Hematopoietic multipotent progenitor cell treated with erythropoietin and hydrocortisone succinate and interleukin-3 and kit ligand, for 15 days (in vitro differentiated cells): ENCODE measurements around the gene SPACA6.

Experiments used
- DNase-seq: peaks from one replicate; pipeline ENCODE4 v3.0.0-alpha.2; 2015; ENCODE audit warnings: low spot score

Gene SPACA6

DNA sequence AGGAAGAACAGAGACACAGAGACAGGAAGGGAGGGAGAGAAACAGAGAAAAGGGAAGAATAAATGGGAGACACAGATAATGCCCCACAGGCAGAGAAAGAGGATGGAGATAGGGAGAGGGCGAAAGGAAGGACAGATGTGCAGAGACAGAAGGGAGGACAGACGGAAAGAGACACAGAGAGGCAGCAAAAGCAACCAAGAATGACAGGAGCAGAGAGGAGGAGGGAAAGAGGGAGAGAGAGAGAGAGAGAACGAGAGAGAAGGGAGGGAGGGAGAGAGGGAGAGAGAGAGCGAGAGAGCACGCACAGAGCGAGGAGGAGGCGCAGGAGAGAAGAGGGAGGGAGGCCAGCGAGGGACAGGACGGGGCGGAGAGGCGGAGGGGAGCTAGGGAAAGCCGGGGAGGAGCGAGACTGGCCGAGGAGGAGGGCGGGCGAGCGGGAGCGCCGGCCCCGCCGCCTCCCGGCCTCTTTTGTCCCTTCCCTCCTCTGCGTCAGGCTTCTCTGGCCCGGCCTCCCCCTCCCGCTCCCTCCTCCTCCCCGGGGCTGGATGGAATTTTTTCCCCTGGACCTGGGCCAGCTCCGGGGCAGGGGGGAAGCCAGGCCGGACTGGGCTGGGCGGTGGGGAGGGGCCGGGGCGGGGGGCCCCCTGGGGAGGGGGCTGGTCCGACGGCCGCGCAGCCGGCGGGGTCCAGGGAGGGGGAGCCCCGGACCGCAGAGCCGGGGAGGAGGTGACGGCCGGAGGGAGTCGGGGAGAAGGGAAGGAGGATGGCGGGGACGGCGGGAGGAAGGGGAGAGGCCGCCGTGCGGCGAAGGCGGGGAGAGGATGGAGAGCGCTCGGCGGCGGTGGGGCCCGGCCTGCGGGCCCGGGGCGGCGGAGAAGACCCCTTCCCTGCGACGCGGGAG is 4.2 kb upstream of the SPACA6 start:
- no peak for DNase-seq

DNA sequence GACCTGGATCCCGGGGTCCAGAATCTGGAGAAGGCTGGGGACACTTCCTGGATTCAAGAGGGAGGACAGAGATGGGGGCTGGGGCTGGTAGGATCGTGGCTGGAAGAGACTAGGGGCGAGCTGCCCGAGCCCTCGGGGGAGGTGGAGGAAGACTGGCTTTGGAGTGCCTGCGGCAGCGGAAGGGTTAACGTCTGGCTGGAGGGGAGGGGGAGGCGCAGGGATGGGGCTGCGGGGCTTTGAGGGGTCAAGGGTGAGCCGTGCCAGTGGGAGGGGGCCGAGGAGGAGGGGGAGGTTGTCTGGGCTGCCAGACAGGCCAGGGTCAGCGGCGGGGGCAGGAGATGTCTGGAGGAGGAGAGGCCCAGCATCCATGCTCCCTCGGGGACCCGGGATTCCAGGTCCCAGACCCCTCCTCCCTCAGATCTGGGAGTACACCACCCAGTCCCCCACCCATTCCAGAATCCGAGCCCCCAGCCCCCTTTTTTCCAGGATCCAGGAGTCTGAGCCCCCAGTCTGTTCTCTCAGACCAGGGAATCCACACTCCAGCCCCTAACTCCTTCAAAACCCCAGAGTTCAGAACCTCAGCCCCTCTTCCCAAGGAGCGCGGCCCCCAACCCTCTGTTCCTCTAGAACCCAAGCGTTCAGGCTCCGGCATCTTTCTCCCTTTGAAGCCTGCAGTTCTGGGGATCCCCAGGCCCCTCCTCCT is 3.2 kb upstream of the SPACA6 start:
- DNase-seq: no peak

DNA sequence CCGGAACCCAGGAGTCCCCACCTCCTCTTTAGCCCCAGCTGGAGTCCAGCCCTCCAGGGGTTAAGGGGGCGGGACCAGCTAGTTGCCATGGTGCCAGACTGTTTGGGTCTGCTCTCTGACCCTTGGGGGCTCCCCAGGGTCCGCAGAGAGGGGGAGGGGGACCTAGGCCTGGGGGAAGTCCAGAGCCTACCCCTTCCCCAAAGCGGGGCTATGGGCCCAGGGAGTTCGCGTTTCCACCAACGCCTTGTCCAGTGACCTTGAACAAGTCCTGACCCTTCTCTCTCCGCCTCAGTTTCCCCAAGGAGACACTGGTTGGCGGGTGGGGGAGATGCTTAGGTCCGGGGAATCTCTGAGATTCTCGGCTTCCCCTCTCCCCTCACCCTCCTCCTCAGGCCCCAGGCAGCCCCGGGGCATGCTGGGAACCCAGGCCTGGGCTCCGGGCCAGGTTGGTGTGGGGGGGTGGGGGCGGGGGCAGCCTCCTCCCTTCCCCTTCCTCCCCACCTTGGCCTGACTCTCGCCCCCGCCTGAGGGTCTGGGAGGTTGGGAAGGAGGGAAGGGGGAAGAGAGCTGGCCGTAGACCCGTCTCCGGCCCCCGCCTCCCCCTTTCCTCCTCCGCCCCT is 2.6 kb upstream of the SPACA6 start:
- DNase-seq: no peak

DNA sequence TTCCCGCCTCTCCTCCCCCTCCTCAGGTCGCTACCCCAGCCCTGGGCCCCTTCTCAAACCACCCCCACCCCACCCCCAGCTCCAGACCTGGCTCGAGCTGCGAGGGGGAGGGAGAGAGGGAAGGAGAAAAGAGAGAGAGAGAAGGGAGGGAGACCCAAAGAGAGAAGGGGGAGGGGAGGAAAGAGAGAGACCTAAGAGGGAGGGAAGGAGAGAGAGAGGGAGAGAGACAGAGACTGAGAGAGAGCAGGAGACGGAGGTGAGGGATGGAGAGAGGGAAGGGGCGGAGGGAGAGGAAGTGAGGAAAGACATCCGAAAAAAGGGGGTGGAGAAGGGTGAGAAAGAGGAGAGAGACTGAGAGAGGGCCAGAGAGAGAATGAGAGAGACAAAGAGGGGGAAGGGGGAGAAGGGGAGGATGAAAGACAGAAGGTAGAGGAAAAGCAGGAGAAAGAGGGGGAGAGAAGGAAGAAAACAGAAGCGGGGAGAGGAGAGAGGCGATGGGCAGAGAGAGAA is 2.0 kb upstream of the SPACA6 start:
- no peak for DNase-seq

DNA sequence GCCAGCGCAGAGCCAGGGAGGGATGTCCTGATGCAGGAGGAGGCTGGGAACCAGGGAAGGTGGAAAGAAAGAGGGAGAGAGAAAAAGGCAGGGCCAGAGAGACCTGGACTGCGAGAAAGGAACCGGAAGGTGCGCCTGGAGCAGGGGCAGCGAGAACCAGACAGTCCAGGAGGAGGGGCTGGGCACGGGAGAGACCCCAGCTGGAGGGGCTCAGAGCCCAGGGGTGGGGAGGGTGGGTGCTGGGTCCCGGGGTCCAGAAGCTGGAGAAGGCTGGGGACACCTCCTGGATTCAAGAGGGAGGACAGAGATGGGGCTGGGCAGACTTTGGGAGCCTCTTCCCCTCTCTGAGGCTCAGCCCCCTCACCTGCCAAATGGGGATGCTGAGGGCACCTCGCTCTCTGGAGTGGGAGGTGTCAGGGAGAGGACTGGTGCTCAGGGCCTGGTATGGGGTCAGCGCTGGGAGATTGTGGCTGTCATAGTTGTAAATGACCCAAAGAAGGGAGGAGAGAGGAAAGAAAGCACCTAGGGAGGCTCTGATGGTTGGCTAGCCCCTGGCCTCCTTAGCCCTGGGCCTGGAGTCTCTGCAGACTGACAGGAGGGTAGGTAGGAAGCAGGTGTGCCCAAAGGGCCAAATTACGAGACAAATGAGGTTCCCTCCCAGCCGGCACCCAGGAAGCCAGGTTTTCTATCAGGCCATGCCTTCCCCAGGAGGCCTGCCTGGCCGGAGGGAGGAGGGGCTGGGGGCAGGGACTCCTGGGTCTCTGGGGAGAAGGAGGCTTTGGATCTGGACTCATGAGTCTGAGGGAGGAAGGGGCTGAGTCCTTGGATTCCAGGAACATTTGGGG is 1.3 kb upstream of the SPACA6 start:
- no peak for DNase-seq

DNA sequence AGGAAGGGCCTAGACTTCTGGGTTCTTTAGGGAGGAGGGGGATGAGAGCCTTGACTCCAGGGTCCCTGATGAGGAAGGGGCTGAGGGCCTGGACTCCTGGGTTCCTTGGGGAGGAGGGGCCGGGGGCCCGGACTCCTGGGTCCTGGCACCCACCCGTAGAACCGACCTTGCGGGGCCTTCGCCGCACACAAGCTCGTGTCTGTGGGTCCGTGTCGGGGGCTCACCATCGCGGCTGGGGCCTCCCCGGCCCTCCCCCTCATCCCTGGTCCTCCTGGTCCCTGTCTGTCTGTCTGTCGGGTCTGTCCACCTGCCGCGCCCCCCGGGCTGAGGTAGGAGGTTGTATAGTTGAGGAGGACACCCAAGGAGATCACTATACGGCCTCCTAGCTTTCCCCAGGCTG is 662 bp upstream of the SPACA6 start:
- DNase-seq: no peak

DNA sequence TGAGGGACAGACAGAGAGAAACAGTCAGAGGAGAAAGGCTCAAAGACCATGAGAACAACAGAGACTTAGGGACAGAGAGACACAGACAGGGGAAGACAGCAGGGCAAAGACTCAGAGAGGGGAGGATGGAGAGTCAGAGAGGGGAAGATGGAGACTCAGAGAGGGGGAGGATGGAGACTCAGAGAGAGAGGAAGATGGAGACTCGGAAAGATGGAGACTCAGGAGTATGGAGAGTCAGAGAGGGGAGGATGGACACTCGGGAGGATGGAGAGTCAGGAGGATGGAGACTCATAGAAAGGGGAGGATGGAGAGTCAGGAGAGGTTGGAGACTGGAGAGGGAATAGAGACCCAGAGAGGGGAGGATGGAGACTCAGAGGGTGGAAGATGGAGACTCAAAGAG is 689 bp downstream of the SPACA6 start:
- no peak for DNase-seq

DNA sequence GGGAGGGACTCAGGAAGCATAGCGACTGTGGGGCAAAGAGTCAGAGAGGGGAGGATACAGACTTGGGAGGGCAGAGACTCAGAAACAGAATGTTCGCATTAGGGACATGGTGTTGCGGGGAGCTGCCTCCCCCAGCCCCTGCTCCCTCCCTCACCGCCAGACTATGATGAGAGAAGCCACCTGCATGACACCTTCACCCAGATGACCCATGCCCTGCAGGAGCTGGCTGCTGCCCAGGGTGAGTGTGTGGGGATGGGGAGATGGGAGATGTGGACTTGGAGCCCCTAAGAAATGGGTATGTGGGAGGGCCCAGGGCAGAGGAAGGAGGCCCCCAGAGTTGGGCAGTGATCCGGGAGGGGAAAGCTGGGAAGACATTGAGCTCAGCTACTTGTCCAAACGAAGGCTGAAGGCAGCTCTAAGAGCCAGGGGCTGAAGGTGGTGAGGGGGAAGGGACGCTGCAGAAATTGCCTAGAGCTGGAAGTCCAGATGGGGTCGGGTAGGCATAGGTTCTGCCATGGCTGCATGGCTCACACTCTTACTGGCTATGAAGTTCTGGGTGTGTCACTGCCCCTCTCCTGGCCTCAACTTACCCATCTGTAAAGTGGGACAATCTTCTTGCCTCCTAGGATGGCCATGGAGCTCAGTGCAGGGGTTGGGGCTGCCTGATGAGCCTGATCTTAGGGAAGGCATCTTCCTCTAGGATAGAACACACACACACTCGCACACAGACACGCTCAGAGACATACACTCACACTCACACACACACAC is 1.4 kb downstream of the SPACA6 start:
- DNase-seq: no peak

DNA sequence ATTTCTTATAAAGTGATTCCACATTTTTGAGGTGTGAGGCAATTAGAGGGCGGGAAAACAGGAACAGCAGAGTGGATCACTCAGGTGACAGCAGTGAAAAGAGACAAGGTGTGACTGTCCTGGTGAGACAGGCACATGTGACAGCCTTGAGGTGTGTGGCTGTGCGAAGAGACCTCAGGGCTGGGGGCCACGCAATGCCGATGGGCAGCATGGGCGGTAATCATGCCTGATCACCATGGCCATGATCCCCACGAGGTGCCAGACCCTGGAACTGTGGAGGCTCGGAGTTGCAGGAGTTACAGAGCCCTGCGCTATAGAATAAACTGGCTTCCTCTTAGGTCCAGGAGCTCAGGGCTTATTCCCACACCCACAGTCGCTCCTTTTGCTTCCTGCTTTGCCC is 2.0 kb downstream of the SPACA6 start:
- no peak for DNase-seq

DNA sequence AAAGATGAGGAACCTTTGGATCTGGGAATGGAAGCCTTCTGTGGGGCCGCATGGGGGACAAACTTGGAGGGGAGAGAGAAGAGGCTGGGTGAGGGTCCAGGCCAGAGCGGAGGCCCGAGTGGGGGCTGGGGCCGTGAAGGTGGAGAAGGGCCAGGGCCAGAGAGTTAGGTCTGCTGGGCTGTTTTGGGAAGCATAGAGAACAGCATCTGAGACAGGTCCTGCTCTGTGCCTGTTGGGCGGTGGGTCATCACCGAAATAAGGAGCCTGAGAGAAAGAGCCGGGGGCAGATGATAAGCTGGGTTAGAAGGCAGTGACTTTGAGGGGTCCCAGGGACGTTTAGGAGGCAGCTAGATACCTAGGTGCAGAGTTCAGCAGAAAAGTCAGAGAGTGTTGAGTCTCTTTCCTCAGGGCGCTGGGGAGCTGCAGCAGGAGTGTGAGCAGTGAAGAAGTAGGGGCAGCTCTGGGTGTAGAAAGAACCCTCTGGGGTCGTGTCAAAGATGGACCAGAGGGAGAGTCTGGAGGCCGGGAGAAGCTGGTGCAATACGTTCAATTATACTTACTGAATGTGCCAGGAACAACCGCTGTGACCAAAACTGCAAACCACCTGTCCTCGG is 2.7 kb downstream of the SPACA6 start:
- DNase-seq: no peak

DNA sequence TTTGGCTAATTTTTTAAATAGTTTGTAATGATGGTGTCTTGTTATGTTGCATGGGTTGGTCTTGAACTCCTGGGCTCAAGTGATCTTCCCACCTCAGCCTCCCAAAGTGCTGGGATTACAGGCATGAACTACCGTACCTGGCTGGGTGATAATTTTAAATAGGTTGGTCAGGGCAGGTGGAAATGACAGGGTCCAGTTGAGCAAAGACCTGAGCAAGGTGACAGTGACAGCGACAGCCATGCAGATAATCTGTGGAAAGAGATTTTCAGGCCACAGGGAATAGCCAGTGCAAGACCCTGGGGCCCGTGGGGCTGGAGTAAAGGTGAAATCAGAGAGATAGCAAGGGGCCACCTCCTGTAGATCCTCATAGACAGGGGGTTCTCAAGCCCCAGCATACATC is 3.5 kb downstream of the SPACA6 start:
- DNase-seq: no peak

DNA sequence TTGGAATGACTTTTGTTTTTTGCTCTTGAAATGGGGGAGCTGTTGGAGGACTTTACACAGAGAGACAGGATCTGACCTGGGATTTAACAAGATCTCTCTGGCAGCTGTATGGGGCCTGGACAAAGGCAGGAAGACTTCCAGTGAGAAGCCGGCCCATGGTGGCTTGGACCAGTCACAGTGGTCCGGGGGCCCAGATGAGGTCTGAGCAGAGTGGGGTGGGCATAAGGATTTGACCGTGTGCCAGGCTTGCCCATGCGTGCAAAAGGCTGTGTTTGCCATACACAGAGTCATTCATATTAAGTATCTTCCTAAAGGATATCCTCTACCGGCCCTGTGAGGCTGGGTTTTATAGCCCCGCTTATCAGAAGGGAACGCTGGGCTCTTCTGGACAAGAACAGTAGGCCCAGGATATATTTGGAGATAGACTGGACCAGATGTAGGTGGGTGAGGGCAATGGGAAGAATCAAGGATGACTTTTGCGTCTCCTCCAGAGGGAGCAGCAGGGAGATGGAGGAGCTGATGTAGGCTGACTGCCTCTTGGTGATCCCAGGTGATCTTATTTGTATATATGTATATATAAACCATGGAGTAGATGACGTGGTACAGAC is 4.1 kb downstream of the SPACA6 start:
- no peak for DNase-seq

DNA sequence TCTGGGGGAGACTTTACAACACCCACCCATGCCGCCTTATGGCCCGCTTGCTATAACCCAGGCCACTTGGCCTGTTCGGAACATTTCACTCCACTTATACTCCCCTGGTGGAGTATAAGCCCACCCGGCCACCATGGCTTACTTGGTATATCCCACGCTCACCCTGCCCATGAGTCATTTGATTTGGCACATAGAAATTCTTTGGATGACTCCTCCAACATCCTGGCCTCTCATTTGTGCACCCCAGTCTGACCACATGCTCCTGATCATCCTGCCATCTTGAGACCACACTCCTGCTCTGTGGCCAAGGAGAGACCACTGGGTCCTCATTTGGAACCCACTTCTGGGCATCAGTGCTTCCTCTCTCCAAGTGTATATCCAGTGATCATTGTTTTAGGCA is 5.2 kb downstream of the SPACA6 start:
- no peak for DNase-seq

DNA sequence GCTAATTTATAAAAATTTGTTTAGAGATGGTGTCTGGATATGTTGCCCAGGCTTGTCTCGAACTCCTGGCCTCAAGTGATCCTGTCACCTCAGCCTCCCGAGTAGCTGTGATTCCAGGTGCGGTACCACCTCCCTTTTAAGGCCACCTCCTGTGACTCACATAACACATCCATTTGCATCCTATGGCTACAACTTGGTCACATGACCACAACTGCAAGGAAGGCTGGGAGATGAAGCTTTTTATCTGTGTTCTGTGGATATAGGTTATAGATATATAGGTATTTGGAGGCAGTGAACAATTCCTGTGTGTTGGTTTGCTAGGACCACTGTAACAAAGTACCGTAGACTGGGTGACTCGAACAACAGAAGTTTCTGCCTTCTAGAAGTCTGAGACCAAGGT is 6.0 kb downstream of the SPACA6 start:
- no peak for DNase-seq

DNA sequence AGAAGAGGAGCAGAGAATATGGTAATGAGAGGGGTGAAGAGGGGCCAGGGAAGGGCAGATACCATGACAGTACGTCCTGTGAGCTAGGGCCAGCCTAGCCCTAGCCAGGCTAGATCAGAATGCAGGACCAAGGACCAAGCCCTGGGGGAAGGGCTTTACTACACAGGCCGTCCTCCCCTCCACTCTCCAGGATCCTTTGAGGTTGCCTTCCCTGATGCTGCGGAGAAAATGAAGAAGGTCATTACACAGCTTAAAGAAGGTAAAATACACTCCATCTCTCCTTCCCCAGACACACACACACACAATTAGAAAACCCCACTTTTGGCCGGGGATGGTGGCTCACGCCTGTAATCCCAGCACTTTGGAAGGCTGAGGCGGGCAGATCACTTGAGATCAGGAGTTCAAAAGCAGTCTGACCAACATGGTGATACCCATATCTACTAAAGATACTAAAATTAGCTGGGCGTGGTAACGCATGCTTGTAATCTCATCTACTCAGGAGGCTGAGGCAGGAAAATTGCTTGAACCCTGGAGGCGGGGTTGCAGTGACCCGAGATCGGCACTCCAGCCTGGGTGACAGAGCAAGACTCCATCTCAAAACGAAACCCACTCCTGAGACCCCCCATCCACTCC is 8.5 kb downstream of the SPACA6 start:
- no peak for DNase-seq

DNA sequence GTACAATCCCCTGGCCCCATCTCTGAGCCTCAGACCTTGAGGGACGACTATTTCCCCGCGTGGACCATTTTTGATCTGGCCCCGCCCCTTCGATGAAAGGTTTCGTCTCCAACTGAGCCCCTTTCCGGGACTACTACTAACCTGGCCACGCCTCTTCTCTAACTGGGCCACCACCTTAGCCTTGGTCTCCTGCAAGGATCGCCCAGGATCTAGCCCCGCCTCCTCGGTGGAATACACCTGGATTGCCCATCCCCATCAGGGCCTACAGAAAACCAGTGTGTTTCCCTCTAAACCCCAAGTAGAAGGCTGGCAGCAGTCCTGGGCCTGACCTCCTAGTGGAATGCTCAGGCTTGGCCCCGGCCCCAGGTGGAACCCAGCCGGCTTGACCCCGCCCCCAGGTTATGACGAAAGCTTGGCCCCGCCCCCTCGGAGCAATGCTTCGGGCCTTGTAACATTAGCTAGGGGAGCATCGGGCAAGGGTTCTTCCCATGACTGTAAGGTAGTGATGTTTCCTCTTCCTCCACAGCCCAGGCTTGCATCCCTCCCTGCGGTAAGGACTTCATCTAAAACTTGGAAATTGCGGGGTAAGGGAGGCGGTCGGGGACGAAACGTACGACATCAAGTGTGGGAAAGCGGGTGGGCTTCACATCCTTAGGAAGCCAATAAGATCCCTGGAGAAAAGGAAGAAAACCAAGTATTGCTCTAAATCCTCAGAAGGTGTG is 9.1 kb downstream of the SPACA6 start:
- peak; percentile 37 for DNase-seq

DNA sequence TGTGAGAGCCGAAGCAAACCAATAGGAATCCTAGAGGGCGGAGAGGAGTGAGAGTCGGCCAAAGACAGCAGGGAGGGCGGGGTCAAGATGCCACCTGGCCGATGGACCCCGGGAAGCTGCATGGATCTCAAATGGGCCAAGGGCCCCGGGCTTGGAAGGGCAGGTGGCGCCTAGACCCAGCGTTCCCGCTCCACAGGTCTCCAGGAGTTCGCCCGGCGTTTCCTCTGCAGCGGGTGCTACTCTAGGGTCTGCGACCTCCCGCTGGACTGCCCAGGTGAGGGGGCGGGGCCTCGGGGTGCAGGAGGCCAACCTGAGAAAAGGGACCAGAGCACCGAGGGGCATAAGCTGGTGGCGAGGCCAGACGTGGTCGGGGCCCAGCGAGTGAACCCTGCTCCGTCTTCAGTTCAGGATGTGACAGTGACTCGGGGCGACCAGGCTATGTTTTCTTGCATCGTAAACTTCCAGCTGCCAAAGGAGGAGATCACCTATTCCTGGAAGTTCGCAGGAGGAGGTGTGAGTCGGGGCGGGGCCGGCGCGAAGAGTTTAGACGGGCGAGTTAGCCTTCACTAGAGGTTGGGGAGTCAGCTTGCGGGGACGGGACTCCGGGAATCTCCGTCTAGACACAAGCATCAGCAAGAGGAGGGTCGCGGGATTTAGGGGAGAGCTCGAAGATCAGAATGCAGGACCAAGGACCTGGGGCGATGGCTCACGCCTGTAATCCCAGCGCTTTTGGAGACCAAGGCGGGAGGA is 9.9 kb downstream of the SPACA6 start:
- DNase-seq: no peak
